OCI-LY3 (cell line): ENCODE data around the gene ARFGAP3.

Experiments
- H2AFZ ChIP-seq: fragments of 200-600, 300-600 bp; shearing (Covaris generic); 2 replicates; pipeline ENCODE4 v1.6.0; 2014; ENCODE audit warnings: antibody characterized with exemption, low read depth, low read length
- H3K27ac ChIP-seq: fragments of 200-600, 300-600 bp; sonication (generic); 2 replicates; pipeline ENCODE4 v1.5.1; 2014; ENCODE audit warnings: mild to moderate bottlenecking, low read length, moderate library complexity, mixed read lengths
- H3K27me3 ChIP-seq: fragments of 200-600, 300-600 bp; sonication (generic); 2 replicates; pipeline ENCODE4 v1.6.1; 2014; ENCODE audit warnings: low read depth, low read length, mixed read lengths
- H3K36me3 ChIP-seq: fragments of 200-600, 300-600 bp; sonication (generic); replicated peaks from 2 replicates; pipeline ENCODE3; 2014; ENCODE audit warnings: low read depth, low read length, mixed read lengths
- H3K4me1 ChIP-seq: fragments of 300-600, 200-600 bp; sonication (generic); 2 replicates; pipeline ENCODE4 v1.6.1; 2014; ENCODE audit warnings: low read length, mixed read lengths
- H3K4me2 ChIP-seq: fragments of 200-600, 300-600 bp; sonication (generic); 2 replicates; pipeline ENCODE4 v1.6.1; 2014; ENCODE audit warnings: low read length, mixed read lengths
- H3K4me3 ChIP-seq: fragments of 300-600, 200-600 bp; sonication (generic); 2 replicates; pipeline ENCODE4 v1.5.1; 2014; ENCODE audit warnings: antibody characterized with exemption, mild to moderate bottlenecking, low read length, moderate library complexity
- H3K79me2 ChIP-seq: fragments of 300-600, 200-600 bp; shearing (Covaris generic); 2 replicates; pipeline ENCODE4 v1.6.1; 2014; ENCODE audit warnings: mild to moderate bottlenecking, low read length, mixed read lengths
- H3K9ac ChIP-seq: fragments of 300-600, 200-600 bp; shearing (Covaris generic); 2 replicates; pipeline ENCODE4 v1.6.0; 2014; ENCODE audit warnings: mild to moderate bottlenecking, low read length, moderate library complexity
- H3K9me3 ChIP-seq: fragments of 200-600, 300-600 bp; shearing (Covaris generic); 2 replicates; pipeline ENCODE4 v1.6.1; 2014; ENCODE audit warnings: low read length, mixed read lengths; ENCODE audit not compliant: insufficient read depth
- H4K20me1 ChIP-seq: fragments of 200-600, 300-600 bp; sonication (generic); 2 replicates; pipeline ENCODE4 v1.6.1; 2016; ENCODE audit warnings: low read length, mixed read lengths; ENCODE audit not compliant: insufficient read depth
- CTCF ChIP-seq: fragments of 200-600, 300-600 bp; sonication (generic); IDR thresholded peaks from 2 replicates; pipeline ENCODE4 v1.5.1; 2014; ENCODE audit warnings: antibody characterized with exemption, low read length, low read depth
- EZH2phosphoT487 ChIP-seq: fragments of 200-600 bp; shearing (Covaris generic); IDR thresholded peaks from 2 replicates; pipeline ENCODE4 v1.6.1; 2018; ENCODE audit warnings: antibody characterized with exemption, mixed run types, low read depth

The ARFGAP3 gene

GRCh38 chr22:42877158-42877557, 20.1 kb upstream of the ARFGAP3 start:
- Histone ChIP-seq H3K4me3 (no peak overlapping the region), H3K9me3 (no peaks in the 10 kb centered on the region), H3K4me1 (peaks cover 13% of the 10 kb centered on the region), H3K79me2 (no peaks in the 10 kb centered on the region), H4K20me1 (0 out of 2 replicates have a peak, but pooled peaks cover 3% of the 10 kb centered on the region), H3K27ac (no peak overlapping the region), H3K27me3 (no peaks in the 10 kb centered on the region), H3K4me2 (no peak overlapping the region), H3K9ac (no peak overlapping the region), H2AFZ (no peak overlapping the region), H3K36me3 (peaks cover 63% of the 10 kb centered on the region)
- no peak for TF ChIP-seq EZH2phosphoT487
- no peak for TF ChIP-seq CTCF

GRCh38 chr22:42876041-42876440, 19.0 kb upstream of the ARFGAP3 start:
- 0 out of 2 replicates have a peak, but pooled peaks cover 3% of the 10 kb centered on the region for H4K20me1 ChIP-seq
- peaks cover 2% of the 10 kb centered on the region for H3K4me1 ChIP-seq
- no peak overlapping the region for H2AFZ ChIP-seq
- H3K9me3 ChIP-seq = no peaks in the 10 kb centered on the region
- no peak overlapping the region for H3K9ac ChIP-seq
- no peak for TF ChIP-seq CTCF
- TF ChIP-seq EZH2phosphoT487 = no peak
- no peak overlapping the region for H3K4me2 ChIP-seq
- no peak overlapping the region for H3K27ac ChIP-seq
- no peak overlapping the region for H3K4me3 ChIP-seq
- no peaks in the 10 kb centered on the region for H3K27me3 ChIP-seq
- H3K79me2 ChIP-seq = no peaks in the 10 kb centered on the region
- H3K36me3 ChIP-seq = peaks cover 52% of the 10 kb centered on the region

GRCh38 chr22:42874010-42874409, 16.9 kb upstream of the ARFGAP3 start:
- Histone ChIP-seq H3K27ac (no peak overlapping the region), H3K36me3 (peaks cover 38% of the 10 kb centered on the region), H2AFZ (no peak overlapping the region)

GRCh38 chr22:42873356-42873755, 16.3 kb upstream of the ARFGAP3 start:
- no peak overlapping the region for H3K4me3 ChIP-seq
- H3K9ac ChIP-seq = no peak overlapping the region
- no peaks in the 10 kb centered on the region for H3K27me3 ChIP-seq
- H3K9me3 ChIP-seq = no peaks in the 10 kb centered on the region
- H3K36me3 ChIP-seq = peaks cover 31% of the 10 kb centered on the region
- no peak overlapping the region for H3K27ac ChIP-seq
- no peak overlapping the region for H2AFZ ChIP-seq
- no peak overlapping the region for H3K4me2 ChIP-seq
- no peaks in the 10 kb centered on the region for H3K79me2 ChIP-seq
- no peaks in the 10 kb centered on the region for H4K20me1 ChIP-seq
- no peaks in the 10 kb centered on the region for H3K4me1 ChIP-seq
- TF ChIP-seq EZH2phosphoT487 (no peak), CTCF (no peak)

More at GRCh38 chr22:42874010-42874409, 16.9 kb upstream of the ARFGAP3 start:
- TF ChIP-seq EZH2phosphoT487 (no peak), CTCF (no peak)
- H3K9ac ChIP-seq = no peak overlapping the region
- no peaks in the 10 kb centered on the region for H3K27me3 ChIP-seq
- no peak overlapping the region for H3K4me3 ChIP-seq
- H3K4me2 ChIP-seq = no peak overlapping the region
- H3K4me1 ChIP-seq = no peaks in the 10 kb centered on the region
- no peaks in the 10 kb centered on the region for H3K79me2 ChIP-seq
- H3K9me3 ChIP-seq = no peaks in the 10 kb centered on the region
- H4K20me1 ChIP-seq = no peaks in the 10 kb centered on the region
